GM10266 (cell line): ENCODE results near the gene KRT72.

Experiments used
- DNase-seq: peaks from one replicate; pipeline ENCODE4 v3.0.0; 2012; ENCODE audit errors: extremely low spot score
- TF ChIP-seq, protein P1 (sequence below): IDR thresholded peaks from 2 replicates; pipeline ENCODE4 v1.5.1; 2012; ENCODE audit warnings: mild to moderate bottlenecking, low read depth; ENCODE audit not compliant: control insufficient read depth, insufficient read depth; ENCODE audit errors: missing control alignments

Gene KRT72

GRCh38 chr12:52539083-52539820 lies 62.0 kb downstream of the KRT72 start:
- DNase-seq = no peak
- TF ChIP-seq, protein P1, sequence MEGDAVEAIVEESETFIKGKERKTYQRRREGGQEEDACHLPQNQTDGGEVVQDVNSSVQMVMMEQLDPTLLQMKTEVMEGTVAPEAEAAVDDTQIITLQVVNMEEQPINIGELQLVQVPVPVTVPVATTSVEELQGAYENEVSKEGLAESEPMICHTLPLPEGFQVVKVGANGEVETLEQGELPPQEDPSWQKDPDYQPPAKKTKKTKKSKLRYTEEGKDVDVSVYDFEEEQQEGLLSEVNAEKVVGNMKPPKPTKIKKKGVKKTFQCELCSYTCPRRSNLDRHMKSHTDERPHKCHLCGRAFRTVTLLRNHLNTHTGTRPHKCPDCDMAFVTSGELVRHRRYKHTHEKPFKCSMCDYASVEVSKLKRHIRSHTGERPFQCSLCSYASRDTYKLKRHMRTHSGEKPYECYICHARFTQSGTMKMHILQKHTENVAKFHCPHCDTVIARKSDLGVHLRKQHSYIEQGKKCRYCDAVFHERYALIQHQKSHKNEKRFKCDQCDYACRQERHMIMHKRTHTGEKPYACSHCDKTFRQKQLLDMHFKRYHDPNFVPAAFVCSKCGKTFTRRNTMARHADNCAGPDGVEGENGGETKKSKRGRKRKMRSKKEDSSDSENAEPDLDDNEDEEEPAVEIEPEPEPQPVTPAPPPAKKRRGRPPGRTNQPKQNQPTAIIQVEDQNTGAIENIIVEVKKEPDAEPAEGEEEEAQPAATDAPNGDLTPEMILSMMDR = no peak

- TF ChIP-seq, protein P1 = no peak
- no peak for DNase-seq
These were observed 64.2 kb downstream of the KRT72 start for GRCh38 chr12:52537101-52537500.
